Limb (tissue), 2 donors: ENCODE measurements around the gene CFTR.
A peak's percentile ranks its signal among the peaks of the same experiment; 100 is the strongest.
"Not testable (repeated sequence)": the region's sequence is repeated elsewhere in the genome, so short reads cannot be mapped to it uniquely, and the experiment has no call there.

Source experiments
- DNase-seq, 2 donors: peaks; one replicate each; pipeline ENCODE4 v3.0.0-alpha.2; 2016; ENCODE audit errors: extremely low spot score in 2 of 2

Gene CFTR

GRCh38 chr7:117683430-117684175 lies 203.8 kb downstream of the CFTR start:
- no peak for DNase-seq

- DNase-seq = no peak
Observed at GRCh38 chr7:117685795-117686194, 206.0 kb downstream of the CFTR start.

- DNase-seq = no peak
Observed at GRCh38 chr7:117686311-117686935, 206.6 kb downstream of the CFTR start.

- DNase-seq = no peak
Observed at GRCh38 chr7:117688126-117688525, 208.3 kb downstream of the CFTR start.

- DNase-seq = no peak
Observed at GRCh38 chr7:117689406-117689805, 209.6 kb downstream of the CFTR start.

GRCh38 chr7:117690147-117690546 lies 210.3 kb downstream of the CFTR start:
- no peak for DNase-seq

- no peak for DNase-seq
Observed at GRCh38 chr7:117692338-117692737, 212.5 kb downstream of the CFTR start.

GRCh38 chr7:117698018-117698417 lies 218.2 kb downstream of the CFTR start:
- no peak for DNase-seq

GRCh38 chr7:117704063-117704462 lies 224.2 kb downstream of the CFTR start:
- DNase-seq = no peak

- no peak for DNase-seq
Observed at GRCh38 chr7:117705630-117706029, 225.8 kb downstream of the CFTR start.

- DNase-seq = no peak
Observed at GRCh38 chr7:117706210-117706609, 226.4 kb downstream of the CFTR start.

- no peak for DNase-seq
Observed at GRCh38 chr7:117707080-117707479, 227.3 kb downstream of the CFTR start.

- DNase-seq = not testable (repeated sequence)
Observed at GRCh38 chr7:117708173-117708572, 228.3 kb downstream of the CFTR start.

GRCh38 chr7:117711556-117711955 lies 231.7 kb downstream of the CFTR start:
- DNase-seq = no peak

- peak in 1 of 2 donors; percentile 36 for DNase-seq
Observed at GRCh38 chr7:117715784-117716445, 236.1 kb downstream of the CFTR start.

GRCh38 chr7:117716707-117717299 lies 237.0 kb downstream of the CFTR start:
- DNase-seq = no peak

- DNase-seq = no peak
Observed at GRCh38 chr7:117717357-117717756, 237.5 kb downstream of the CFTR start.
